Left ventricle myocardium inferior (tissue), 1 donor: Measurements from ENCODE around the gene CDK14. TPM values are rescaled to one million over a fixed set of nuclear protein-coding genes. Genes with fewer than 3 reads are reported as not detected.
"Not testable (repeated sequence)": the region's sequence is repeated elsewhere in the genome, so short reads cannot be mapped to it uniquely, and the experiment has no call there.

Experiments used
- DNase-seq: peaks from one replicate; pipeline ENCODE4 v3.0.0-alpha.2; 2020
- H3K27ac ChIP-seq: fragments of 200-600 bp; replicated peaks from 2 replicates; pipeline ENCODE4 v1.8.0; 2021
- H3K27me3 ChIP-seq: fragments of 200-600 bp; 2 replicates; pipeline ENCODE4 v1.8.0; 2021; ENCODE audit warnings: low read depth
- H3K36me3 ChIP-seq: fragments of 200-600 bp; 2 replicates; pipeline ENCODE4 v1.8.0; 2021
- H3K4me1 ChIP-seq: fragments of 200-600 bp; 2 replicates; pipeline ENCODE4 v1.8.0; 2021
- H3K4me3 ChIP-seq: fragments of 200-600 bp; 2 replicates; pipeline ENCODE4 v1.8.0; 2021; ENCODE audit warnings: mild to moderate bottlenecking, moderate library complexity
- H3K9me3 ChIP-seq: fragments of 200-600 bp; replicated peaks from 2 replicates; pipeline ENCODE4 v1.8.0; 2021
- intact Hi-C: fragments of 100-400 bp; cut with micrococcal nuclease; formaldehyde crosslinking; loops from one replicate; pipeline ENCODE4 v1.11.0; 2022
- total RNA-seq: library from RNA; stranded (reverse); fragmentation: NEBNext Ultra II Directional; extraction: Animal tissue kit (Norgen Biotek cat#: 25700); gene quantifications from one replicate; pipeline ENCODE4 v1.2.1, GENCODE V29; 2021
- TF ChIP-seq, protein P1 (sequence below): fragments of 200-600 bp; IDR thresholded peaks from 2 replicates; pipeline ENCODE4 v1.8.0; 2021; ENCODE audit warnings: antibody characterized with exemption, mild to moderate bottlenecking, borderline replicate concordance
- donor health status: DM: no; HTN: yes; CAD: no; lungs with severe emphysema.

The CDK14 gene
- total RNA-seq, 1 donor from 2014 or later, result 18.7 TPM

GRCh38 chr7:91169830-91170191 is 573.7 kb downstream of the CDK14 start:
- H3K27me3 ChIP-seq, result no peaks in the 10 kb centered on the region
- H3K4me3 ChIP-seq, result no peak overlapping the region
- no peak for DNase-seq
- no peaks in the 10 kb centered on the region for H3K36me3 ChIP-seq
- intact Hi-C loops, result no loop called here
- H3K9me3 ChIP-seq, result no peaks in the 10 kb centered on the region
- no peak overlapping the region for H3K27ac ChIP-seq
- TF ChIP-seq, protein P1, sequence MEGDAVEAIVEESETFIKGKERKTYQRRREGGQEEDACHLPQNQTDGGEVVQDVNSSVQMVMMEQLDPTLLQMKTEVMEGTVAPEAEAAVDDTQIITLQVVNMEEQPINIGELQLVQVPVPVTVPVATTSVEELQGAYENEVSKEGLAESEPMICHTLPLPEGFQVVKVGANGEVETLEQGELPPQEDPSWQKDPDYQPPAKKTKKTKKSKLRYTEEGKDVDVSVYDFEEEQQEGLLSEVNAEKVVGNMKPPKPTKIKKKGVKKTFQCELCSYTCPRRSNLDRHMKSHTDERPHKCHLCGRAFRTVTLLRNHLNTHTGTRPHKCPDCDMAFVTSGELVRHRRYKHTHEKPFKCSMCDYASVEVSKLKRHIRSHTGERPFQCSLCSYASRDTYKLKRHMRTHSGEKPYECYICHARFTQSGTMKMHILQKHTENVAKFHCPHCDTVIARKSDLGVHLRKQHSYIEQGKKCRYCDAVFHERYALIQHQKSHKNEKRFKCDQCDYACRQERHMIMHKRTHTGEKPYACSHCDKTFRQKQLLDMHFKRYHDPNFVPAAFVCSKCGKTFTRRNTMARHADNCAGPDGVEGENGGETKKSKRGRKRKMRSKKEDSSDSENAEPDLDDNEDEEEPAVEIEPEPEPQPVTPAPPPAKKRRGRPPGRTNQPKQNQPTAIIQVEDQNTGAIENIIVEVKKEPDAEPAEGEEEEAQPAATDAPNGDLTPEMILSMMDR, result no peak
- peaks cover 4% of the 10 kb centered on the region for H3K4me1 ChIP-seq

DNA sequence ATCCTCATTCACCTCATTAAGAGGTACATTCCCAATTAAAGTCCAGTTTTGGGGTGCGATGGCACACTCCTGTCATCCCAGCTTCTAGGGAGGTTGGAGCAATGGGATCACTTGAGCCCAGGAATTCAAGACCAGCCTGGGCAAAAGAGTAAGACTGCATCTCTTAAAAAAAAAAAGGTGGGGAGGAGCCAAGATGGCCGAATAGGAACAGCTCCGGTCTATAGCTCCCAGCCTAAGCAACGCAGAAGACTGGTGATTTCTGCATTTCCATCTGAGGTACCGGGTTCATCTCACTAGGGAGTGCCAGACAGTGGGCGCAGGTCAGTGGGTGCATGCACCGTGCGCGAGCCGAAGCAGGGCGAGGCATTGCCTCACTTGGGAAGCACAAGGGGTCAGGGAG is 577.1 kb downstream of the CDK14 start:
- intact Hi-C loops, H3K9me3 ChIP-seq, DNase-seq, H3K36me3 ChIP-seq, H3K27me3 ChIP-seq, H3K4me1 ChIP-seq, H3K4me3 ChIP-seq, H3K27ac ChIP-seq: not testable (repeated sequence)

DNA sequence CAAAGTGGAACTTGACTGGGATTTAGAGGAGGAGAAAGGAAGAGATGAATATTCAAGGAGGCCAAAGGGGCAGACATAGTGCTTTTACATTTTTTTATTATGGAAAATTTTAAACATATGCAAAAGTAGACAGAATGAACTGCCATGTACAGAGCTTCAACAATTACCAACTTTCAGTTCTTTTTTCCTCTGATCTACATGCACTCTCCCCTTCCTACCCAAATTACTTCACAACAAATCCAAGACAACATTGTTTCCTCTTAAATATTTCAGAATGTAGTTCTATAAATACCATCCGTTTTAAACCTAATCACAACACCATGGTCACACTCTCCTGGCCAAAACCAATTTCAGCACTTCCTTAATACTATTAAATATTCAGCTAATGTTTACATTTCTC is 584.6 kb downstream of the CDK14 start:
- TF ChIP-seq, protein P1, result no peak
- Histone ChIP-seq H3K4me3 (no peak overlapping the region), H3K36me3 (no peaks in the 10 kb centered on the region), H3K27me3 (no peaks in the 10 kb centered on the region), H3K9me3 (peaks cover 18% of the 10 kb centered on the region), H3K4me1 (no peaks in the 10 kb centered on the region), H3K27ac (no peak overlapping the region)
- no peak for DNase-seq
- intact Hi-C loops, result no loop called here

DNA sequence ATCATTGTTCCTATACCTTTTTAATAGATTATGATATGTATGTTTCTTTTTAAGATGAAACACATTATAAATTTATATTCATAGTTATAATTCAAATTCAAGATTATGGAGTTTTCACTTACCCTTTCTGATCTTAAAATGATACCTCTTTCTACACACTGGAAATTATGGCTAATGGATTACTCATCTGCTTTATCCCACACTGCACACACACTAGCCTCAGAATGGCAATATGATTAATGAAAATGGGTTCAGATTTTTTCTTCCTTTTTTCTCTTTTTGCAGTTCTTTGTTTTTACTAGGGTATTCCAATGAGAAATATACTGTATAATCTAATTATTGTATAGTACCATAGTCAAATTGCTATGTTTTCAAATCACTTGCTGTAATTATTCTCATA is 585.8 kb downstream of the CDK14 start:
- H3K4me3 ChIP-seq, result no peak overlapping the region
- TF ChIP-seq, protein P1, result no peak
- H3K27ac ChIP-seq, result no peak overlapping the region
- DNase-seq, result no peak
- no peaks in the 10 kb centered on the region for H3K36me3 ChIP-seq
- no peaks in the 10 kb centered on the region for H3K4me1 ChIP-seq
- H3K27me3 ChIP-seq, result no peaks in the 10 kb centered on the region
- intact Hi-C loops, result no loop called here
- H3K9me3 ChIP-seq, result peaks cover 18% of the 10 kb centered on the region

DNA sequence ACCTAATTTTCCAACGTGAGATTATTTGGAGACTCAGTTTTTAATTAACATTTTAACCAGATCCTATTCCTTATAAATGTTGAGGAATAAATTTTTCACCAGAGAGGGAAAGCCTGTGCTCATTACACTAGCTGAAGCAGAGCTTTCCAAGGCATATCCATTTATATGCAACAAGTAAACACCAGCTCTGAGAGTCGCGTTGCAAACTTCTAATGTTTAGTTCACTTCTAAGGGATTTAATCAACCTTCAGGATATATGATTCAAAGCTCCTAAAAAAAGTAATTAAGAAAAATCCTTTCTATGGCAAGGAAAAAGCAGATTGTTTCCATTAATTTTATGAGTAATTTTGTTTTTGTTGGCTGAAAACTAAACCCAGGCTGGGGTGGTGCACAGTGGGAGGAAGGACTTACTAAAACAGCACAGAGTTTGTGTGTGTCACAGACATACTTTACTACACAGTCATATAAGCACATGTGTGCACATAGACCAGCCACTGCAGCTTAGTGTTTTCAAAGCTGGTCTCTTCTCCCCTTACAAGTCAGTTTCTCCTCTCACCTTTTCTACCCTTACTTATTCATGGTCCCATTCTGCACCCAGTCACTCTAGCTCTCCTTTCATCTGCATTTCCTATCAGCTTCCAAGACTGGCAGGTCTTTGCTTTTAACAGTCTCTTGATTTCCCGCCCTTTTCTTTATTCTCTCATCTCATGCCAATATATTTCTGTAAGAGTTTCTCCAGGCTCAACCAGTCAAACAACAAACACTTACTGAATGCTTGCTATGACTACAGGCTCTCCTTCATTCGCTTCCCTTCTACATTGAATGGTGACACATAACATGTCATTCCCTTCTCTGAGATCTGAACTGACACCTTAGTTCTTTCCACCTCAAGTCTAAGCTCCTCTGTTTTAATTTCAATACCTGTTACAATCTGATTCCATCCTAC is 587.0 kb downstream of the CDK14 start:
- no peak overlapping the region for H3K27ac ChIP-seq
- intact Hi-C loops, result no loop called here
- H3K36me3 ChIP-seq, result no peaks in the 10 kb centered on the region
- H3K9me3 ChIP-seq, result peaks cover 18% of the 10 kb centered on the region
- H3K27me3 ChIP-seq, result no peaks in the 10 kb centered on the region
- no peaks in the 10 kb centered on the region for H3K4me1 ChIP-seq
- H3K4me3 ChIP-seq, result no peak overlapping the region
- TF ChIP-seq, protein P1, result no peak
- no peak for DNase-seq

DNA sequence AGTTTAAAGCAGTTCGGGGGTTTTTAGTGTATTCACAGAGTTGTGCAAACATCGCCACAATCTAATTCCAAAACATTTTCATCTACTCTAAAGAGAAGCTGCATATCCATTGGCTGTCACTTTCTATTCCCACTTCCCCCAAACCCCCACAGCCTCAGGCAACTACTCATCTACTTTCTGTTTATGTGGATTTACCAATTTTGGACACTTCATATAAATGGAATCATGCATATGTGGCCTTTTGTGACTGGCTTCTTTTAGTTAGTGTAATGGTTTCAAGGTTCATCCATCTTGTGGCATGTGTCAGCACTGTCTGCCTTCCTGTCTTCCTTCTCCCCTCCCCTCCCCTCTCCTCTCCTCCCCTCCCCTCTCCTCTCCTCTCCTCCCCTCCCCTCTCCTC is 589.6 kb downstream of the CDK14 start:
- DNase-seq, result no peak
- no peak overlapping the region for H3K4me3 ChIP-seq
- peaks cover 6% of the 10 kb centered on the region for H3K9me3 ChIP-seq
- no peaks in the 10 kb centered on the region for H3K4me1 ChIP-seq
- no peaks in the 10 kb centered on the region for H3K36me3 ChIP-seq
- no peaks in the 10 kb centered on the region for H3K27me3 ChIP-seq
- intact Hi-C loops, result no loop called here
- H3K27ac ChIP-seq, result no peak overlapping the region
- TF ChIP-seq, protein P1, result no peak
